ENCODE measurements around the gene ORC6. TPM values are rescaled to one million over a fixed set of nuclear protein-coding genes. Genes with fewer than 3 reads are reported as not detected.

The ORC6 gene
- total RNA-seq, 1 experiment from 2014 or later: 95.0 TPM

- no peaks in the 10 kb centered on the region; a peak in 1 of 7 replicates for H3K36me3 Mint-ChIP-seq (ENCODE audit: insufficient read depth in 1 of 3, low read depth in 3 of 3)
These were observed 43.1 kb downstream of the ORC6 start for GRCh38 chr16:46732561-46732960.

More at GRCh38 chr16:46732561-46732960, 43.1 kb downstream of the ORC6 start:
- Histone ChIP-seq H3K79me1 (ENCODE audit: insufficient read depth, low read depth, low read length, poor library complexity, severe bottlenecking) (no peaks in the 10 kb centered on the region), H3K4me2 (ENCODE audit: insufficient read depth, insufficient read length, low read length) (no peak overlapping the region), H3K23me2 (ENCODE audit: insufficient read length, low read depth, low read length, poor library complexity, severe bottlenecking) (no peaks in the 10 kb centered on the region), H3K27me3 (ENCODE audit: insufficient read depth, low read length) (no peaks in the 10 kb centered on the region), H3K27ac (ENCODE audit: insufficient read length, low read depth, low read length) (no peak overlapping the region), H3K23ac (ENCODE audit: insufficient read length, low read depth, low read length) (no peak overlapping the region), H4K5ac (ENCODE audit: insufficient read length, low read depth, low read length) (no peak overlapping the region), H3K79me2 (ENCODE audit: insufficient read depth, low read length) (no peaks in the 10 kb centered on the region), H2BK12ac (ENCODE audit: insufficient read length, low read depth, low read length) (no peak overlapping the region), H4K8ac (replicated peaks; ENCODE audit: insufficient read length, low read depth, low read length) (no peak overlapping the region), H4K20me1 (ENCODE audit: control insufficient read depth, insufficient read depth, insufficient read length) (no peaks in the 10 kb centered on the region), H3K18ac (ENCODE audit: insufficient read length, low read depth, low read length) (no peak overlapping the region), H2BK5ac (ENCODE audit: insufficient read length, low read length) (no peak overlapping the region), H3K56ac (ENCODE audit: insufficient read length, low read depth, low read length) (no peak overlapping the region), H3K4me1 (ENCODE audit: insufficient read depth, low read length) (no peaks in the 10 kb centered on the region), H3K9ac (ENCODE audit: extremely low read depth, insufficient read length, low read length) (no peak overlapping the region), H2BK15ac (ENCODE audit: low read depth, low read length) (no peak overlapping the region), H3K14ac (ENCODE audit: insufficient read depth, low read length) (no peak overlapping the region), H2AK5ac (ENCODE audit: insufficient read length, low read length) (no peak overlapping the region), H2BK20ac (ENCODE audit: low read depth, low read length, poor library complexity, severe bottlenecking) (no peak overlapping the region), H3K4ac (ENCODE audit: low read depth, low read length) (no peak overlapping the region), H3K9me3 (ENCODE audit: control insufficient read depth, low read depth, low read length) (no peaks in the 10 kb centered on the region), H2BK120ac (ENCODE audit: low read depth, low read length, poor library complexity, severe bottlenecking) (no peak overlapping the region), H2AFZ (ENCODE audit: low read length) (no peak overlapping the region), H4K91ac (ENCODE audit: insufficient read length, low read depth, low read length) (no peak overlapping the region), H3T11ph (ENCODE audit: low read length) (no peak overlapping the region)
- Mint-ChIP-seq H3K4me3 (no peak overlapping the region), H3K9me3 (no peaks in the 10 kb centered on the region; a peak in 2 of 5 replicates), H3K27me3 (ENCODE audit: low read depth) (no peaks in the 10 kb centered on the region; the same call in 1 of the 2 replicates), H3K4me1 (no peaks in the 10 kb centered on the region), H3K27ac (no peak overlapping the region)
- no CpG with 5 or more reads among the region's 4 CpGs for WGBS (ENCODE audit: extremely low coverage, insufficient read length, low lambda C conversion rate)
- TF ChIP-seq CTCF (conservative IDR thresholded peaks at IDR 0.05): no peak
- no peak for DNase-seq

All from H9 (cell line).